Superior temporal gyrus (tissue), 1 donor: ENCODE data around the gene EFNA5.
"Not testable (repeated sequence)": the region's sequence is repeated elsewhere in the genome, so short reads cannot be mapped to it uniquely, and the experiment has no call there.

ENCODE experiments used
- DNase-seq: peaks from one replicate; pipeline ENCODE4 v3.0.0-alpha.2; 2016; ENCODE audit errors: extremely low spot score

The EFNA5 gene

GRCh38 chr5:107518616-107519015 lies 152.1 kb downstream of the EFNA5 start:
- DNase-seq, result no peak

DNA sequence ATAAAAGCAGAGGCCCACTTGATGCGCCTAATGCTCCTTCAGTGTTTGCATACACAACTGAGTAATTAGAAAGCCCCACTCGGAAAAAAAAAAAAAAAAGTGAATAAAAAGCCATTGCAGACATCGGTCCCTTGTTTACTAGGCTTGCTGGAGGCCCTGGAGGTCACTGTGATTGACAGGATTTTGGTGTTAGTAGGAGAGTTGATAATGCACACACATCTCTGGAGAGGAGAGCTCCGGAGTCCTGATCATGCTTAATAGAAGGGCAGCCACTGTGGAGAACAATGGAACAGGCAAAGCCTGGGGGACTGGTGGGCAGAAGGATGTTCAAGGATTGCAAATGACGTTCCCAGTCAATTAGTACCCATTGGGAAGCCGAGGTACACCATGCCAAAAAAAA lies 152.5 kb downstream of the EFNA5 start:
- no peak for DNase-seq

DNA sequence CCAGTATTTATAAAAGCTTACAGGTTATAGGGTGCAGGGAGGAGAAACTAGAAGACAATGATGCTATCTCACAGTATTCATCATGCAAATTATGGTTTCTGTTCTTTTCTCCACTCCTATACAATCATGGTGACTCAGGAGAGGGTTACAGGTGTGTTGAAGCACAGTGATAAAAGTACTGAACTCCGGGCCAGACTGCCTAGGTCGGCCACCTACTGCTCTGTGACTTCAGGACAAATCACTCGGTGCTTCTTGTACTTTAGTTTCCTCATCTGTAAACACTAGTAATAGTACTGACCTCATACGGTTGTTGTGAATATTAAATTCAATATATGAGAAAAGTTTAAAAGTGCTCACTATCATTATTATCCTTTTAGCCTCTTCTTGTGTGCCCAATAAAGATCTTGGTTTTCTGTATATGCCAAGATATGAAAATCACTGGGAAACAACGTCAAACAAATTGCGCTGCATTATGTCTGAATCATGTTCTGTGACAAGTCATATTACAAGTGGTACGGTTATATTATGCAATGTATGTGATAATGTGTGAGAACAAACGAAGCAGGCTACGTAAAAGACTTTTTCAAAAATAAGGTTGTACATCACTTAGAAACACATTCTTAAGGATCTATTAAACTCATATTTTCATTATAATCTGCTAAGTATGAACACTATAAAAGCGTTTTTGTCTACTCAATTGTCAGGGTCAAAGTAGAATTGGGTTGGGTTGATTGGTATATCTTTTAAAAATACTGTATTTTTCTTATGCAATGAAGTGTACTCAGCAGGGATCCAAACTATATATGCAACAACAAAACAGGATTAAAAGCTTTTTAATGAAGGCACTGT lies 153.3 kb downstream of the EFNA5 start:
- no peak for DNase-seq

- DNase-seq, result no peak
Measured at GRCh38 chr5:107516452-107517184, 154.1 kb downstream of the EFNA5 start.

DNA sequence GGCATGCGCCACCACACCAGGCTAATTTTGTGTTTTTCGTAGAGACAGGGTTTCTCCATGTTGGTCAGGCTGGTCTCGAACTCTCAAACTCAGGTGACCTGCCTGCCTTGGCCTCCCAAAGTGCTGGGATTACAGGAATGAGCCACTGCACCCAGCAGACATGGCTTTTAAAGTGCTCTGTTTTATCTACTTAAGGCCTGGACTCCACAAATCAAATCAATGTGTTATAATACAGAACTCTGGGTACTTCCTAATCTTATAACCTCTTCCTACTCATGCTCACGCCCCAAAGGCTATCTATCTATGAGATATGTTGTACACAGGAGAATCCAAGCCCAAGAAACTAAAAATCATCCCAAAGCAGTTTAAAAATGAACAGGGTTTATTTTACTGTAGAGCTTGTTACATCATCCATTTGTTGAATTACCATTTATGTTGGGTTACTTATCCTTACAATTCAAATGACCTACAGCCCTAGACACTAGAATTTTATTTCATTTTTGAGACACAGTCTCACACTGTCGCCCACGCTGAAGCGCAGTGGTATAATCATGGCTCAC lies 155.1 kb downstream of the EFNA5 start:
- DNase-seq, result no peak

- no peak for DNase-seq
Measured at GRCh38 chr5:107514305-107514704, 156.4 kb downstream of the EFNA5 start.

GRCh38 chr5:107513337-107514085 lies 157.2 kb downstream of the EFNA5 start:
- no peak for DNase-seq

- no peak for DNase-seq
Measured at GRCh38 chr5:107512029-107512428, 158.7 kb downstream of the EFNA5 start.

- DNase-seq, result no peak
Measured at GRCh38 chr5:107510125-107510524, 160.6 kb downstream of the EFNA5 start.

GRCh38 chr5:107508097-107508496 lies 162.6 kb downstream of the EFNA5 start:
- no peak for DNase-seq

- DNase-seq, result no peak
Measured at GRCh38 chr5:107505763-107506534, 164.8 kb downstream of the EFNA5 start.

- DNase-seq, result no peak
Measured at GRCh38 chr5:107504424-107504823, 166.3 kb downstream of the EFNA5 start.

GRCh38 chr5:107502676-107503060 lies 168.1 kb downstream of the EFNA5 start:
- no peak for DNase-seq

DNA sequence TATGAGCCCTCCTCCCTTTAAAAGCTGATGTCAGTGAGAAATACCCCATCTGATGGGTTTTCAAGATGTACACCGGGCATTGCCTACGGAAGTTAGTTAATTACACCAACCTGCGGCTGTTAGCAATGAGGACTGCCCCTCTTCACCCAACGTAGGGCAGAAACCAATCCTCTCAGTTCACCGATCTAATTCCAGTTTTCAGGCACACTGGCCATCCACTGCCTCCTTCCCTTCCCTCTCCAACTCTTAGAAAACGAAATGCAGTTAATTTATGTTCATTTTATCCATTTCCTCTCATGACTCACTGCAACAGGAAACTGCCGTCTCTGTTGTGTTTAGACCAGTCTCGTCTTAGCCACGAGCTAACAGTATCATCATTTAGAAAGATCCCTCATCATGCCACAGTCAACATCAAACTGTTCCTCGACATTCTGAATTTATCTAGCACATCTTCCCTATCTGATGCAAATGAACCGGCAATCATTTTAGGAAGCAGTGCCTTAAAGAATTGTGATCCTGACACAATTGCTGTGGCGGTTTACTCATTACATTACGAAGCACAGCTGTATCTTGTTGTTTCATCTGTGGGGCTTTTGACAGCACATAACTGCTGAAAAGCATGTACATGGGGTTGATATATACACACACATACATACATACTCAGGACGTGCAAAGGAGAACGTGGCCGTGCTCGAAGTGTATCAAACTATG lies 168.6 kb downstream of the EFNA5 start:
- DNase-seq, result no peak

DNA sequence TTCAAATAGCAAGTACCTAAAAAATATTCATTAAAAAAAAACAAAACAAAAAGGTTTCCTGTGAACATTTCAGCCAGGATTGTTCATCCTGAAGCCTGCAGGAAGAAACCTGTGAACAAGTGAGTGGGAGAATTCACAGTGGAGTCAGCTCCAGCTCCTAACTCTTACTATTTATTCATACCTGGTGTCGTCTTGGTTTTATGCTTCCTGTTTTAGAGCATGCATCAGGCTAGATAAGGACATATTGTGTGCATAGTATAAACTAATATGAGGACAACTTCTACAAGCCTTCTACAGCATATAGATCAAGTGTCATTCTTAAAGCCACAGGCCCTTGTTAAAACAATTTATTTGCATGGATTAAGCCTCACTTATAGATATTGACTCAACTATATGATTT lies 169.9 kb downstream of the EFNA5 start:
- no peak for DNase-seq

DNA sequence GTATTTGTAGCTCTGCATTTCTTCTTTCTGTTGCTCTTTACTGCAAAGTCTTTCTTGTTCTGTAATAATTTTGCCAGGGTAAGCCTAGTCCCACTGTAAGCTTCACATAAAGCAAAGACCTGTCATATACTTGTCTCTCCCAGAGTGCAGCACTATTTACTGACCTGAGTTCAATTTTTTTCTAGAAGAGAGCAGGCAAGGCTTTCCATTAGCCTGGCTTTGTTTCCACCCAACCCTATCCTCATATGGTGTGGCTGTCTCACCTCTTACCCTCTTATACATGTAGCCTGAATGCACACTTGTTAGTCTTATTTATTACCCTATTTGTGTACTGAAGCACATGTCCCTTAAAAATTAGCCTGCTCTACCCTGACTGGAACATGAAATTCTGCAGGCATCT lies 170.4 kb downstream of the EFNA5 start:
- no peak for DNase-seq

DNA sequence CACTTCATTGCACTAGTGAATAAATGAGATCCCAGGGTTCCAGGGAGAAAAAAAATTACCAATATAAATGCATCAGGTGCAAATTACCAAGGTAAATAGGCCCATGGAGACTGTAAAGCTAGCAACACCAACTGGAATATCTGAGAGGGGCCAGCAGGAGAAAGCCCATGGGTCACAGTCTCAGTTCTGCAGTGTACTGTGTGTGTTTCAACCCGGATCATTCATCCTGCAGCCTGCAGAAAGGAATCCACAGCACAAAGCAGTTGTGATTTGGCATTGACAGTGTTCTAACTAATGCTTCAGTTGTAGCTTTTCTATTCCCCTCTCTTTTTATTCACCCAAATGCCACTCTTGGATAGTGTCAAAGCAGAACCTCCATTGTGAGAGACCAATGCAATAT lies 171.0 kb downstream of the EFNA5 start:
- no peak for DNase-seq

- DNase-seq, result no peak
Measured at GRCh38 chr5:107499237-107499636, 171.5 kb downstream of the EFNA5 start.

- no peak for DNase-seq
Measured at GRCh38 chr5:107496466-107496865, 174.3 kb downstream of the EFNA5 start.

GRCh38 chr5:107494129-107494528 lies 176.6 kb downstream of the EFNA5 start:
- DNase-seq, result not testable (repeated sequence)

DNA sequence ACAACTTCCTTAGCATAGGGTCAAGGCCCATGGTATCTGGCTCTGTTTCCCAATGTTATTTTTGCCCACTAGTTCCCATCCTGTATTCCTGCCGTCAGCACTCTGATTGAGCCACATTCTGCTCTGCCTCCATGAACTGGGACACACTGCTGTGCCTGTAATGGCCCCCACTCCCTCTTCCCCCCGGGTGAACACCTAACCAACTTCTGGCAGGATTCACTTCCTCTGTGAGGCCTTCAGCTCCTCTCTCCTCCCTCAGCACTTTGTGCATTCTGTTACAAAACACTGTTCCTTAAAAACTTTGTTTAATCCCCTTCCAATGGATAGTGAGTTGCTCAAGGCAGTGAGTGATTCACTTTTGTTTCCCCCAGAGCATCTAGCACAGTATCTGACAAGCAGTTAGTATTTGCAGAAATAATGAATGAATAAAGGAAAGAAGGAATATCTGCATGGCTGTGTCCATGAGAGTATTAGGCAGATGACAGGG lies 183.6 kb downstream of the EFNA5 start:
- no peak for DNase-seq
